Panc1 (cell line): ENCODE results near the gene SP6. TPM values are rescaled to one million over a fixed set of nuclear protein-coding genes. Genes with fewer than 3 reads are reported as not detected.
A peak's percentile ranks its signal among the peaks of the same experiment; 100 is the strongest.

ENCODE experiments used
- ATAC-seq: fragments of 200-7000 bp; cut with Tn5 transposase; 2 replicates; pipeline ENCODE4 v1.9.1; 2020; ENCODE audit warnings: mild to moderate bottlenecking, moderate library complexity
- BruUV-seq: library from RNA; stranded (reverse); fragments of 400-500 nt; replicated peaks from 2 replicates; lab custom pipeline; 2021; lab: Mats Ljungman, UMichigan
- CTCF ChIA-PET: fragments of 300-600 bp; sonication (Branson Sonifier 250); formaldehyde crosslinking; loops from one replicate; lab custom pipeline; 2022; ENCODE audit warnings: antibody characterized with exemption; lab: Charles Lee
- POLR2A ChIA-PET: fragments of 300-600 bp; sonication (Branson Sonifier 250); formaldehyde crosslinking; loops from one replicate; lab custom pipeline; 2022; ENCODE audit warnings: antibody characterized with exemption; lab: Charles Lee
- DNase-seq: peaks from one replicate; pipeline ENCODE4 v3.0.0-alpha.2; 2010; ENCODE audit warnings: low read depth, low spot score
- H3K27ac ChIP-seq: 2 replicates; pipeline ENCODE4 v1.5.1; 2011; ENCODE audit warnings: mild to moderate bottlenecking, low read length, inconsistent platforms
- H3K27me3 ChIP-seq: fragments of 200-500 bp; sonication (Bioruptor generic); 2 replicates; pipeline ENCODE4 v1.6.0; 2014; ENCODE audit warnings: low read length, inconsistent platforms; ENCODE audit not compliant: control insufficient read depth, insufficient read depth
- H3K36me3 ChIP-seq: fragments of 200-500 bp; sonication (Bioruptor generic); 2 replicates; pipeline ENCODE4 v1.5.1; 2014; ENCODE audit warnings: inconsistent platforms, mild to moderate bottlenecking, low read length, moderate library complexity; ENCODE audit not compliant: control insufficient read depth, insufficient read depth
- H3K4me1 ChIP-seq: 2 replicates; pipeline ENCODE4 v1.5.1; 2011; ENCODE audit warnings: inconsistent platforms, mild to moderate bottlenecking, low read length, moderate library complexity; ENCODE audit not compliant: control insufficient read depth, insufficient read depth
- H3K4me3 ChIP-seq, 2 experiments: 2 replicates each; pipeline ENCODE4 v1.5.1; 2011 to 2012; ENCODE audit warnings: low read depth in 2 of 2, low read length in 2 of 2, mild to moderate bottlenecking in 2 of 2, inconsistent platforms in 1 of 2, moderate library complexity in 1 of 2
- H3K9me3 ChIP-seq: fragments of 200-500 bp; sonication (Bioruptor generic); 2 replicates; pipeline ENCODE4 v1.5.1; 2014; ENCODE audit warnings: low read depth, mild to moderate bottlenecking, inconsistent platforms, low read length, moderate library complexity; ENCODE audit not compliant: control insufficient read depth, insufficient read depth
- POLR2AphosphoS5 ChIP-seq: IDR thresholded peaks from 2 replicates; pipeline ENCODE4 v1.6.1; 2012; ENCODE audit warnings: mild to moderate bottlenecking, low read depth, low read length, moderate library complexity
- REST ChIP-seq, 2 experiments: IDR thresholded peaks; 2 replicates each; pipeline ENCODE4 v1.6.1; 2011 to 2012; ENCODE audit warnings: low read depth in 2 of 2, control low read depth in 1 of 2, low read length in 1 of 2, mild to moderate bottlenecking in 1 of 2, moderate library complexity in 1 of 2; ENCODE audit not compliant: insufficient read depth in 1 of 2
- SIN3A ChIP-seq: IDR thresholded peaks from 2 replicates; pipeline ENCODE4 v1.6.1; 2012; ENCODE audit warnings: low read depth, mild to moderate bottlenecking, low read length, moderate library complexity, borderline replicate concordance; ENCODE audit not compliant: insufficient read depth
- TCF7L2 ChIP-seq: IDR thresholded peaks from 2 replicates; pipeline ENCODE4 v1.6.1; 2011; ENCODE audit warnings: mild to moderate bottlenecking, low read depth, low read length, inconsistent platforms
- in situ Hi-C: cut with HindIII; loops from 2 replicates; pipeline ENCODE4 v1.10.0; 2016; ENCODE audit warnings: low sequenced_read_pairs, low pct_unique_long_range_greater_than_20kb
- intact Hi-C: fragments of 100-400 bp; cut with micrococcal nuclease; formaldehyde crosslinking; loops from one replicate; pipeline ENCODE4 v1.10.0; 2022; ENCODE audit not compliant: unreplicated experiment
- total RNA-seq: library from RNA; stranded (reverse); gene quantifications from one replicate; pipeline ENCODE4 v1.2.1, GENCODE V29; 2021; ENCODE audit not compliant: unreplicated experiment
- TF ChIP-seq, protein P1 (sequence below): fragments of 450-650 bp; IDR thresholded peaks from 2 replicates; pipeline ENCODE4 v1.5.1; 2017; ENCODE audit warnings: mild to moderate bottlenecking

Gene SP6
- total RNA-seq, 1 experiment from 2014 or later = 4.0 TPM

- Histone ChIP-seq H3K27ac (no peak overlapping the region), H3K4me1 (peaks cover 10% of the 10 kb centered on the region), H3K9me3 (no peaks in the 10 kb centered on the region), H3K27me3 (no peaks in the 10 kb centered on the region), H3K4me3 (no peak overlapping the region), H3K36me3 (no peaks in the 10 kb centered on the region)
- intact Hi-C loops (no loop called here), in situ Hi-C loops (no loop called here)
- CTCF ChIA-PET = interaction anchor here (0.7 to 1.3 kb wide), 2 partner anchors 19 to 25 kb away, joined by 3 read pairs; no protein-coding TSS in a partner anchor
- ATAC-seq (no peak), DNase-seq (no peak)
- BruUV-seq = no TSS peak
- TF ChIP-seq, protein P1, sequence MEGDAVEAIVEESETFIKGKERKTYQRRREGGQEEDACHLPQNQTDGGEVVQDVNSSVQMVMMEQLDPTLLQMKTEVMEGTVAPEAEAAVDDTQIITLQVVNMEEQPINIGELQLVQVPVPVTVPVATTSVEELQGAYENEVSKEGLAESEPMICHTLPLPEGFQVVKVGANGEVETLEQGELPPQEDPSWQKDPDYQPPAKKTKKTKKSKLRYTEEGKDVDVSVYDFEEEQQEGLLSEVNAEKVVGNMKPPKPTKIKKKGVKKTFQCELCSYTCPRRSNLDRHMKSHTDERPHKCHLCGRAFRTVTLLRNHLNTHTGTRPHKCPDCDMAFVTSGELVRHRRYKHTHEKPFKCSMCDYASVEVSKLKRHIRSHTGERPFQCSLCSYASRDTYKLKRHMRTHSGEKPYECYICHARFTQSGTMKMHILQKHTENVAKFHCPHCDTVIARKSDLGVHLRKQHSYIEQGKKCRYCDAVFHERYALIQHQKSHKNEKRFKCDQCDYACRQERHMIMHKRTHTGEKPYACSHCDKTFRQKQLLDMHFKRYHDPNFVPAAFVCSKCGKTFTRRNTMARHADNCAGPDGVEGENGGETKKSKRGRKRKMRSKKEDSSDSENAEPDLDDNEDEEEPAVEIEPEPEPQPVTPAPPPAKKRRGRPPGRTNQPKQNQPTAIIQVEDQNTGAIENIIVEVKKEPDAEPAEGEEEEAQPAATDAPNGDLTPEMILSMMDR = no peak
- no peak for TF ChIP-seq SIN3A
- TF ChIP-seq TCF7L2 = no peak
- no peak for TF ChIP-seq POLR2AphosphoS5
- TF ChIP-seq REST (IDR thresholded peaks at IDR 0.05; ENCODE audit: insufficient read depth in 1 of 2, low read depth in 2 of 2, low read length in 1 of 2) = no peak
- POLR2A ChIA-PET = no interaction called here
These were observed 13.8 kb upstream of the SP6 start for GRCh38 chr17:47864791-47865216.

- CTCF ChIA-PET = interaction anchor here (0.6 to 0.9 kb wide), 4 partner anchors 25 to 1650 kb away, joined by 3 to 6 read pairs (median 4); no protein-coding TSS in a partner anchor
- Histone ChIP-seq H3K4me3 (no peak overlapping the region), H3K36me3 (no peaks in the 10 kb centered on the region), H3K4me1 (peaks cover 10% of the 10 kb centered on the region), H3K9me3 (no peaks in the 10 kb centered on the region), H3K27ac (no peak overlapping the region), H3K27me3 (no peaks in the 10 kb centered on the region)
- ATAC-seq (peak; percentile 74), DNase-seq (peak; percentile 41)
- POLR2A ChIA-PET = no interaction called here
- BruUV-seq = no TSS peak
- intact Hi-C loops (no loop called here), in situ Hi-C loops (no loop called here)
- no peak for TF ChIP-seq REST (IDR thresholded peaks at IDR 0.05; ENCODE audit: insufficient read depth in 1 of 2, low read depth in 2 of 2, low read length in 1 of 2)
- TF ChIP-seq, protein P1 = no peak
These were observed 11.9 kb upstream of the SP6 start for GRCh38 chr17:47862621-47863440.
